Upper lobe of left lung (tissue), 4 donors: ENCODE data around the gene PNCK.

Source experiments
- POLR2A ChIP-seq, 4 donors: fragments of 450-650 bp; IDR thresholded peaks; one replicate each; pipeline ENCODE4 v1.5.1; 2016 to 2017; ENCODE audit warnings: antibody characterized with exemption in 4 of 4, mild to moderate bottlenecking in 2 of 4
- POLR2AphosphoS5 ChIP-seq, 2 donors: sonication (generic); formaldehyde crosslinking; IDR thresholded peaks; one replicate each; pipeline ENCODE4 v1.5.1; 2017; ENCODE audit warnings: antibody characterized with exemption in 2 of 2

DNA sequence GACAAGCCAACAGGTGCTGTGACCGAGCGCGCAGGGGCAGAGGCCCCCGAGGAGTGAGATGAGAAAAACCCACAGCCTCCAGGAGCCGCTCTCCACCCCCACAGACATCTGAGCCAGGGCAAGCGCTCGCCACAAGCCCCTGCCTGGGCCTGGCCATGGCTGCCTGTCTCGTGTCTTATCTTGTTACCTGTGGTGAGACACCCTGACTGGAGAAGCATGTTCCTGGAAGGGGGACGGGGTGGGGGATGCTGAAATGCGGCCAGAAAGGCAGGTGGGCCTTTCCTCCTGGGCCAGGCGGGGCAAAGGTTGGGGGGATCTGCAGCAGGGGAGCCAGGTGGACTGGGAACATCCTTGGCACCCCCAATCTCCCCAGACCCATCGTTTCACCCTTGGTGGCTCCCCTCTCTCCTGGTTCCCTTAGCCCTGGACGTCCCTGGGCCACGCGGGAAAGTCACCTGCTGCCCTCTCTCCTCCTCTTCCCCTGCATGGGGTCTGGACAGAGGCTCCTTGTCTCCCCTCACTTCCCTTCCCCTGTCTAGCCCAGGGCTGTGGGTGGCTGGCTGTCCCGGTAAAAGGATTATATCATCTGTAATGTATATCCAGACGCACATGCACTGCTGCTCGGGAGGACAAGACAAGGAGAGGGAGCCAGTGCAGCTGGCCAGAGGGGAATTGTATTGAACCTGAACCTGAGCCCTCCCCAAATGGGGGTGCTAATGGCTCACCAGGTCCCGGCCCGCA is 35.0 kb downstream of the PNCK start:
- no peak for TF ChIP-seq POLR2AphosphoS5 (IDR thresholded peaks at IDR 0.05)
- no peak for TF ChIP-seq POLR2A (IDR thresholded peaks at IDR 0.05)
